ENCODE measurements around the gene PRSS23. TPM values are rescaled to one million over a fixed set of nuclear protein-coding genes. Genes with fewer than 3 reads are reported as not detected.
"Not testable (repeated sequence)": the region's sequence is repeated elsewhere in the genome, so short reads cannot be mapped to it uniquely, and the experiment has no call there.

The PRSS23 gene
- total RNA-seq, 4 donors from 2014 or later = 11.9 to 36.3 (median 29.0) TPM

- Histone ChIP-seq H3K27ac (no peak overlapping the region), H3K27me3 (no peaks in the 10 kb centered on the region)
- 88 to 90% methylated on average over 1 of the region's 1 CpG for WGBS, 2 donors
These were observed 39.8 kb upstream of the PRSS23 start for GRCh38 chr11:86760577-86760976.

GRCh38 chr11:86761978-86762377 lies 38.4 kb upstream of the PRSS23 start:
- 69 to 72% methylated on average over 2 of the region's 2 CpGs for WGBS, 2 donors
- TF ChIP-seq POLR2A (IDR thresholded peaks at IDR 0.05) (no peak), EP300 (IDR thresholded peaks at IDR 0.05) (no peak), CTCF (IDR thresholded peaks at IDR 0.05) (no peak)
- Histone ChIP-seq H3K36me3 (no peaks in the 10 kb centered on the region), H3K27ac (no peak overlapping the region), H3K27me3 (no peaks in the 10 kb centered on the region), H3K4me3 (no peak overlapping the region), H3K9me3 (no peaks in the 10 kb centered on the region), H3K4me1 (no peaks in the 10 kb centered on the region)
- no peak for DNase-seq (ENCODE audit: low spot score in 2 of 2)

More at GRCh38 chr11:86760577-86760976, 39.8 kb upstream of the PRSS23 start:
- no peak for DNase-seq (ENCODE audit: low spot score in 2 of 2)
- Histone ChIP-seq H3K4me1 (no peaks in the 10 kb centered on the region), H3K9me3 (no peaks in the 10 kb centered on the region), H3K36me3 (no peaks in the 10 kb centered on the region), H3K4me3 (no peak overlapping the region)
- TF ChIP-seq EP300 (IDR thresholded peaks at IDR 0.05) = no peak
- TF ChIP-seq POLR2A (IDR thresholded peaks at IDR 0.05) = no peak
- TF ChIP-seq CTCF (IDR thresholded peaks at IDR 0.05) = no peak

- TF ChIP-seq POLR2A (IDR thresholded peaks at IDR 0.05) (no peak), EP300 (IDR thresholded peaks at IDR 0.05) (no peak), CTCF (IDR thresholded peaks at IDR 0.05) (no peak)
- peaks cover 0 to 9% (median 0%) of the 10 kb centered on the region in 4 donors for H3K4me1 ChIP-seq
- no peak overlapping the region for H3K4me3 ChIP-seq
- H3K36me3 ChIP-seq = no peaks in the 10 kb centered on the region
- no peak overlapping the region for H3K27ac ChIP-seq
- WGBS, 2 donors = 47 to 50% methylated on average over 4 of the region's 4 CpGs
- no peak for DNase-seq (ENCODE audit: low spot score in 2 of 2)
- H3K9me3 ChIP-seq = no peaks in the 10 kb centered on the region
- no peaks in the 10 kb centered on the region for H3K27me3 ChIP-seq
These were observed 35.1 kb upstream of the PRSS23 start for GRCh38 chr11:86765203-86765602.

GRCh38 chr11:86765878-86766277 lies 34.5 kb upstream of the PRSS23 start:
- 65 to 67% methylated on average over 2 of the region's 2 CpGs for WGBS, 2 donors
- Histone ChIP-seq H3K4me1 (peaks cover 0 to 9% (median 0%) of the 10 kb centered on the region in 4 donors), H3K9me3 (no peaks in the 10 kb centered on the region), H3K36me3 (no peaks in the 10 kb centered on the region), H3K4me3 (no peak overlapping the region), H3K27ac (no peak overlapping the region), H3K27me3 (no peaks in the 10 kb centered on the region)
- TF ChIP-seq CTCF (IDR thresholded peaks at IDR 0.05) = no peak
- TF ChIP-seq POLR2A (IDR thresholded peaks at IDR 0.05) = no peak
- TF ChIP-seq EP300 (IDR thresholded peaks at IDR 0.05) = no peak
- no peak for DNase-seq (ENCODE audit: low spot score in 2 of 2)

DNA sequence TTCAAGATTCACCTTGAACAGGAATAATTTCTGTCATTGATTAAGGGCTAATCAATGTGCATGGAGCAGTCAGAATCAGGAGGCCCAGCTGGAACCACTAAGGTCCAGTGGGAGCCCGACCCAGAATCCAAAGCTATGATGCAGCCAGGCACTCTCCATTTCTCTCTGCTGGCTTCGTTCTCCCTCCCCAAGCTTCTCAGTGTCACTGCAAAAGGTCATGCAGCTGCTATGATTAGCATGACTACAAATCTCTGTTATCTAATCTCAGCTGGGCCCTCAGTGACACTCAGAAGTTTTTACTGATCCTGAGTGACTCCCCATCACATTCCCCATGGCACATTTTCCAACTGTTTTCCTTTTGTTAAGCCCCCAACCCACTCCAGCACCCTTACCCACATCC lies 31.1 kb upstream of the PRSS23 start:
- H3K4me3 ChIP-seq = no peak overlapping the region
- H3K9me3 ChIP-seq = no peaks in the 10 kb centered on the region
- no peak for DNase-seq (ENCODE audit: low spot score in 2 of 2)
- 29 to 33% methylated on average over 2 of the region's 2 CpGs for WGBS, 2 donors
- no peak overlapping the region for H3K27ac ChIP-seq
- no peaks in the 10 kb centered on the region for H3K36me3 ChIP-seq
- TF ChIP-seq POLR2A (IDR thresholded peaks at IDR 0.05) = no peak
- no peak for TF ChIP-seq CTCF (IDR thresholded peaks at IDR 0.05)
- TF ChIP-seq EP300 (IDR thresholded peaks at IDR 0.05) = no peak
- H3K4me1 ChIP-seq = peaks cover 0 to 9% (median 0%) of the 10 kb centered on the region in 4 donors
- H3K27me3 ChIP-seq = no peaks in the 10 kb centered on the region

- not testable (repeated sequence) for H3K27me3 ChIP-seq; H3K4me1 ChIP-seq; DNase-seq (ENCODE audit: low spot score in 2 of 2); H3K27ac ChIP-seq; H3K9me3 ChIP-seq; H3K4me3 ChIP-seq; H3K36me3 ChIP-seq
- WGBS, 2 donors = 86 to 90% methylated on average over 15 to 24 of the region's 34 CpGs
These were observed 29.8 kb upstream of the PRSS23 start for GRCh38 chr11:86770473-86771027.

All from tibial nerve (tissue), 4 donors.